ENCODE data around the gene LSM3. TPM values are rescaled to one million over a fixed set of nuclear protein-coding genes. Genes with fewer than 3 reads are reported as not detected.

Gene LSM3
- total RNA-seq, 1 experiment from 2014 or later, result 17.4 TPM

GRCh38 chr3:14238356-14238755 is 59.7 kb downstream of the LSM3 start:
- DNase-seq (ENCODE audit: low read depth), result no peak

- no peak for DNase-seq (ENCODE audit: low read depth)
Observed at GRCh38 chr3:14238930-14239329, 60.3 kb downstream of the LSM3 start.

GRCh38 chr3:14239940-14240339 is 61.3 kb downstream of the LSM3 start:
- no peak for DNase-seq (ENCODE audit: low read depth)

- no peak for DNase-seq (ENCODE audit: low read depth)
Observed at GRCh38 chr3:14240366-14240765, 61.7 kb downstream of the LSM3 start.

GRCh38 chr3:14241716-14242115 is 63.1 kb downstream of the LSM3 start:
- no peak for DNase-seq (ENCODE audit: low read depth)

GRCh38 chr3:14242490-14243311 is 64.1 kb downstream of the LSM3 start:
- DNase-seq (ENCODE audit: low read depth), result no peak

GRCh38 chr3:14243782-14244181 is 65.2 kb downstream of the LSM3 start:
- DNase-seq (ENCODE audit: low read depth), result no peak

GRCh38 chr3:14244521-14245247 is 66.1 kb downstream of the LSM3 start:
- no peak for DNase-seq (ENCODE audit: low read depth)

GRCh38 chr3:14245248-14245639 is 66.6 kb downstream of the LSM3 start:
- DNase-seq (ENCODE audit: low read depth), result no peak

- DNase-seq (ENCODE audit: low read depth), result no peak
Observed at GRCh38 chr3:14245822-14246221, 67.2 kb downstream of the LSM3 start.

- DNase-seq (ENCODE audit: low read depth), result no peak
Observed at GRCh38 chr3:14246414-14246813, 67.8 kb downstream of the LSM3 start.

GRCh38 chr3:14248477-14248848 is 69.8 kb downstream of the LSM3 start:
- no peak for DNase-seq (ENCODE audit: low read depth)

GRCh38 chr3:14248849-14249523 is 70.4 kb downstream of the LSM3 start:
- DNase-seq (ENCODE audit: low read depth), result no peak

Other genes with a start within 250 kb of the LSM3 start
- gene CHCHD4, start 53.9 kb upstream of the LSM3 start, total RNA-seq (2014; rRNA removed; shearing (Covaris generic)), result 39.7 and 46.1 TPM in 2 replicates
- gene TMEM43, start 53.8 kb upstream of the LSM3 start, total RNA-seq (2014; rRNA removed; shearing (Covaris generic)), result 86.4 and 98.0 TPM in 2 replicates
- gene XPC, start 216 bp upstream of the LSM3 start, total RNA-seq (2014; rRNA removed; shearing (Covaris generic)), result 35.0 and 36.2 TPM in 2 replicates
- gene SLC6A6, start 223.8 kb downstream of the LSM3 start, total RNA-seq (2014; rRNA removed; shearing (Covaris generic)), result 36.3 and 40.1 TPM in 2 replicates